MCF 10A (cell line): ENCODE measurements around the gene SHANK1. TPM values are rescaled to one million over a fixed set of nuclear protein-coding genes. Genes with fewer than 3 reads are reported as not detected.

Experiments
- BruUV-seq: library from RNA; stranded (reverse); fragments of 400-500 nt; replicated peaks from 2 replicates; lab custom pipeline; 2021; lab: Mats Ljungman, UMichigan
- CTCF ChIA-PET: fragments of 300-600 bp; sonication (Branson Sonifier 250); formaldehyde crosslinking; extraction: SDS; loops from one replicate; lab custom pipeline; 2021; ENCODE audit warnings: antibody characterized with exemption, inconsistent platforms; lab: Yijun Ruan, JAX
- POLR2A ChIA-PET: fragments of 300-600, 350-650 bp; sonication (Branson Sonifier 250); formaldehyde crosslinking; extraction: SDS; loops from one replicate; lab custom pipeline; 2020; ENCODE audit warnings: antibody characterized with exemption, inconsistent platforms; lab: Yijun Ruan, JAX
- DNase-seq: peaks from one replicate; pipeline ENCODE4 v3.0.0-alpha.2; 2018; ENCODE audit not compliant: unreplicated experiment
- H3K27ac Mint-ChIP-seq: one replicate; pipeline ENCODE4 v1.8.0; 2022; ENCODE audit warnings: mild to moderate bottlenecking, low read depth, mixed read lengths; ENCODE audit not compliant: unreplicated experiment
- H3K27me3 Mint-ChIP-seq: one replicate; pipeline ENCODE4 v1.8.0; 2022; ENCODE audit warnings: mixed read lengths; ENCODE audit not compliant: insufficient read depth, unreplicated experiment
- H3K36me3 Mint-ChIP-seq: one replicate; pipeline ENCODE4 v1.8.0; 2022; ENCODE audit warnings: mild to moderate bottlenecking, moderate library complexity, mixed read lengths; ENCODE audit not compliant: insufficient read depth, unreplicated experiment
- H3K4me1 Mint-ChIP-seq: one replicate; pipeline ENCODE4 v1.8.0; 2022; ENCODE audit warnings: mixed read lengths; ENCODE audit not compliant: insufficient read depth, unreplicated experiment
- H3K4me3 Mint-ChIP-seq: one replicate; pipeline ENCODE4 v1.8.0; 2022; ENCODE audit warnings: mild to moderate bottlenecking, moderate library complexity, mixed read lengths; ENCODE audit not compliant: unreplicated experiment
- H3K9me3 Mint-ChIP-seq: one replicate; pipeline ENCODE4 v1.8.0; 2022; ENCODE audit warnings: mixed read lengths; ENCODE audit not compliant: unreplicated experiment
- CTCF ChIP-seq: fragments of 200-600 bp; IDR thresholded peaks from one replicate; pipeline ENCODE4 v1.8.0; 2022; ENCODE audit warnings: antibody characterized with exemption, mild to moderate bottlenecking; ENCODE audit not compliant: unreplicated experiment
- intact Hi-C: fragments of 100-400 bp; cut with micrococcal nuclease; formaldehyde crosslinking; loops from 2 replicates; pipeline ENCODE4 v1.14.1; 2022
- total RNA-seq: library from RNA; stranded (reverse); gene quantifications from 2 replicates; pipeline ENCODE4 v1.2.3, GENCODE V29; 2022

The SHANK1 gene
- total RNA-seq, 1 experiment from 2014 or later: 0.44 TPM

GRCh38 chr19:50723735-50724521 lies 4.3 kb upstream of the SHANK1 start:
- CTCF ChIA-PET: interaction anchor here (0.6 to 1.3 kb wide), 3 partner anchors 10 to 356 kb away, joined by 3 to 4 read pairs (median 4); no protein-coding TSS in a partner anchor
- intact Hi-C loops: no loop called here
- Mint-ChIP-seq H3K4me3 (peak overlapping the region; percentile 82), H3K9me3 (no peaks in the 10 kb centered on the region), H3K36me3 (no peaks in the 10 kb centered on the region), H3K27ac (no peak overlapping the region), H3K4me1 (peaks cover 7% of the 10 kb centered on the region), H3K27me3 (no peaks in the 10 kb centered on the region)
- TF ChIP-seq CTCF: no peak
- POLR2A ChIA-PET: interaction anchor here (1.3 kb wide), 1 partner anchor 81 kb away, joined by 7 read pairs; no protein-coding TSS in a partner anchor
- BruUV-seq: no TSS peak
- DNase-seq: no peak

GRCh38 chr19:50723069-50723468 lies 3.5 kb upstream of the SHANK1 start, which contains the start of gene CLEC11A:
Gene CLEC11A (plus strand): TSS chr19:50723364. CDS start chr19:50723526, 162 bp downstream.
- Mint-ChIP-seq H3K4me1 (peaks cover 7% of the 10 kb centered on the region), H3K9me3 (no peaks in the 10 kb centered on the region), H3K27me3 (no peaks in the 10 kb centered on the region), H3K27ac (no peak within 1 kb of the TSS), H3K36me3 (no peaks in the 10 kb centered on the region), H3K4me3 (peak within 1 kb of the TSS; percentile 82)
- no TSS peak for BruUV-seq
- ChIA-PET CTCF (interaction anchor here (0.5 to 1.3 kb wide), 3 partner anchors 11 to 18 kb away, joined by 3 to 4 read pairs (median 3); no protein-coding TSS in a partner anchor), POLR2A (no interaction called here)
- intact Hi-C loops: no loop called here
- TF ChIP-seq CTCF: no peak
- no peak for DNase-seq

GRCh38 chr19:50722201-50723013 lies 2.8 kb upstream of the SHANK1 start:
- ChIA-PET POLR2A (no interaction called here), CTCF (interaction anchor here (0.5 to 0.6 kb wide), 2 partner anchors 18 to 179 kb away, joined by 3 read pairs; no protein-coding TSS in a partner anchor)
- Mint-ChIP-seq H3K36me3 (no peaks in the 10 kb centered on the region), H3K4me1 (peaks cover 7% of the 10 kb centered on the region), H3K27me3 (peaks cover 3% of the 10 kb centered on the region), H3K27ac (no peak overlapping the region), H3K4me3 (peak overlapping the region; percentile 35), H3K9me3 (no peaks in the 10 kb centered on the region)
- intact Hi-C loops: no loop called here
- TF ChIP-seq CTCF: no peak
- DNase-seq: no peak
- BruUV-seq: no TSS peak
